ENCODE measurements around the gene SPOPL.

The SPOPL gene

DNA sequence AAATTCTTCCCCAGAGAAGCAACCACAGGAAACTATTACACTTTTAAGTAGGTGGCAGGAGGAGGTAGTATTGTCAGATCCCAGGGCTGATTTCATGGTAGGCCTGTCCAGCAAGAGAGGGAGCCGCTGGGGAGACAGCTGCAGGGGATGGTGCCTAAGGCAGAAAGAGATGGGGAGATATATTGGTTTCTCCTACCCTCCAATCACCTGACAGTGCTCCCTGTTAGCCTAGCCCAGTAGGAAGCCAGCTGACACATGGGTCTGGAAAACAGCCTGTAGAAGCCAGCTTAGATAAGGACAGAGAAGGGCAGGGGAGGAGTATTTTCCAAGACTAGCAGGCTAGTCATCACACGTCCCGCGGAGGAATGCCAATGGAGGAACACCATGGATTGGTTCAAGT, 8.2 kb upstream of the SPOPL start:
- no peak for DNase-seq (ENCODE audit: low read depth in 3 of 3, low spot score in 1 of 3)

DNA sequence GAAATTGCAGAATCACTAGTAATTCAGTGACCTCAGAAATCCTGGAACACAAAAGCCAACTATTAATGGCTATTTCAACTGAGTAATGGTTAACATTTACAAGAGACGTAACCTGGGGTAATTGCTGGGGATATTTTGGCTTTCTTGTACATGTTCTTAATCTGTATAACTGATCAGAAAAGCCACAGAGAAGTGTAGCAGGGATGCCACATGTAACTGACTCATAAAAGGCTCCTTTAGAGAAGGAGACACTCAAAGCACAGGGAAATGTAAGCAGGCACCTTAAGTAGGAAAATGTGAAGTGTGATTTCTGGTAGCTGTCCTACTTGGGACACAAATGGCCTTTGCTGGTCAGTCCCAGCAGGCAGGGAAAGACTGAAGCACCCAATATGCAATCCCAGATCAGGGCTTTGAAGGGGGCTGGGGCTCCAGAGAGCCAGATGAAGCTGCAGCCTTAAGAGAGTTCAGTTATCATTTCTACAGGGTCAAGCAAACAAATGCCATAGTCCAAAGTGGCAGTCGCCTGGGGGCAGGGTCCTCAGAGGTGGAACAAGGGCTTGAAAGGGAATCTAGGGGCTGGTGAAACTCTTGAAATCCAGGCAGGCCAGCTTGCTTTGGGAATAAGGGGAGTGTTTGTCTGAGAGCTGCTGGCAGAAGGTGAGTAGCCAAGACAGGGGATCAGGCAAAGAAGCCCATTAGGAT, 7.2 kb upstream of the SPOPL start:
- DNase-seq (ENCODE audit: low read depth in 3 of 3, low spot score in 1 of 3), result no peak

- DNase-seq (ENCODE audit: low read depth in 3 of 3, low spot score in 1 of 3), result no peak
Measured at GRCh38 chr2:138495384-138495783, 6.2 kb upstream of the SPOPL start.

DNA sequence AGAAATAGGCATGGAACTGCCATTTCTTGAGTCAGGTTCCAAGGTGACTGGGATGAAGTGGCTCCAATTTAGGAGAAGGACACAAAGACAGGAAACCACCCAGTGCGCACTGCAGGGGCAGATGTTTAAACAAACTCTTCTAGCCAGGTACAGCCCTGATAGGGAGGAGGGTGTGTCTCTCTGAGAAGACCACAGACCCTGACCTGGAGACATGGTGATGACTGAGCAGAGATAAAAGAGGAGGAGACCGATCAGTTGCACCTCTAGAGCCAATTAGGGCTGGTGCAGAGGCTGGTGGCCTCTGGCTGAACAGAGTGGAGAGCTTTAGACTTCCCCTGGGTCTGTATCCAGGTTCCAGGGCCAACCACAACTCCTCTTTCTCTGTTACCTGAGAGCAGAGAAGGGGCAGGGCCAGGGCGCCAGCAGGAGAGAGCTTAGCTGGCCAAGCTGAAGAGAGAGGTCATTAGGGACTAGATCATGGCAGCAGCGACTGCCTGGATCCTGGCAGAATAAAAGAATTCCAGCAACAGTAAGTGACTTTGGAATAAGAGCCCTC, 5.4 kb upstream of the SPOPL start:
- no peak for DNase-seq (ENCODE audit: low read depth in 3 of 3, low spot score in 1 of 3)

DNA sequence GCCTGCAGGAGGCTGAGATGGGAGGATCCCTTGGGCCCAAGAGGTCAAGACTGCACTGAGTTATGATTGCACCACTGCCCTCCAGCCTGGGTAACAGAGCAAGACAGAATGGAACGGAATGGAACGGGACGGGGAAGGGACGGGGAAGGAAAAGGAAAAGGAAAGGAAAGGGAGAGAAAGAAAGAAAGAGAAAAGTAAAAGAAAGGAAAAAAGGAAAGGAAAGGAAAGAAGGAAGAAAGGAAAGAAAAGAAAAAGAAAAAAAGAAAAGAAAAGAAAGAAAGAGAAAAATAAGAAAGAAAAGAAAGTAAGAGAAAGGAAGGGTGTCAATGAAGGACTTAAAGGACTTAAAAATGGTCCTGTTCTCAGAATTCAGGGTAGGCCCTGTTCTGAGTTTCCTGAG, 4.3 kb upstream of the SPOPL start:
- DNase-seq (ENCODE audit: low read depth in 3 of 3, low spot score in 1 of 3), result no peak

DNA sequence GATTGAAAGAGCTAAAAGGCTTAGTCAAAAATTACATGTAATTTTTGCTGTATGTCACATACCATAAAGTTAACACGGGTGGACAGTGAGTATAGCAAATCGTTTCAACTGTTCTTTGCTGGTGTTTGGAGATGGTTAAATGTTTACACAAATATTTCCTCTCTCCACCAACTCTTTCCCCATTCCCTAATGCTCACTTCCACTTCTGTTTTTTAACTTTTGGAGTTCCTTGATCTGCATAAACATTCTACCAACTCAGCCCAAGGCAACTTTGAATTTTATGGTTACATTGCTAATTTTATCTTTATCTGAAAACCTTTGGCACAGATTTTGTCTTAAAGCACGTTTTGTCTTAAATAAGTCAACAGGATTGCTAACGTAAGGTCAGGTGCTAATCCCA, 1.9 kb upstream of the SPOPL start:
- DNase-seq (ENCODE audit: low read depth in 3 of 3, low spot score in 1 of 3), result no peak

DNA sequence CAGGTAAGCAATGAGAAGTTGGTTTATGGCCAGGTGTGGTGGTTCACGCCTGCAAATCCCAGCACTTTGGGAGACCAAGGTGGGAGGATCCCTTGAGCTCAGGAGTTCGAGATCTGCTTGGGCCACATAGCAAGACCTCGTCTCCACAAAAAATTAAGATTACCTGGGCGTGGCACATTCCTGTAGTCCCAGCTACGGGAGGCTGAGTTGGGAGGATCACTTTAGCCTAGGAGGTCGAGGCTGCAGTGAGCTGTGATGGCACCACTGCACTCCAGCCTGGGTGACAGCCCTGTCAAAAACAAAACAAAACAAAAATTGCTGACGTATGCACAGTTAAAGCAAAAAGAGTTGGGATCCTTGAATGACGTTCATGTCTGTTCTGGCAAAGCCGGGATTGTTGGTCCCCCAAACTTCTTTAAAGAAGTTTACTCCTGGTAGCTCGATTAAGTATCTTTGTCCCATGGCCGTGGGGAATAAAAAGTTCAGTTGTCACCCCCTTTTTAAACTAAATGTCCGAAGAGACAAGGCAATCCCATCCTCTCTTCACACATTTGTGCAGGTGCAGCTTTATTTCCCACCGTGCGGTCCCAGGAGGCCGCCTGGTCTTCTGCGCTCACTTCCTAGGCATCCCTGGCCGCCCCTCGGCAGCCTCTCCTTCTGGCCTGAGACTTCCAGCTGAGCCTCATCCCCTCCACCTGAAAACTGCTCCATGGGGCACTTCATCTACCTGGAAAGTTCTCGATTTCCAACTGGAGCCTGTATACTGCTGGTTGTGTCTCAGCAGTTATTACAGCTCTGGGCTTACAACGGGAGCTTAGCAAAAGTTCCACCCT, 762 bp upstream of the SPOPL start:
- DNase-seq (ENCODE audit: low read depth in 3 of 3, low spot score in 1 of 3), result no peak

DNA sequence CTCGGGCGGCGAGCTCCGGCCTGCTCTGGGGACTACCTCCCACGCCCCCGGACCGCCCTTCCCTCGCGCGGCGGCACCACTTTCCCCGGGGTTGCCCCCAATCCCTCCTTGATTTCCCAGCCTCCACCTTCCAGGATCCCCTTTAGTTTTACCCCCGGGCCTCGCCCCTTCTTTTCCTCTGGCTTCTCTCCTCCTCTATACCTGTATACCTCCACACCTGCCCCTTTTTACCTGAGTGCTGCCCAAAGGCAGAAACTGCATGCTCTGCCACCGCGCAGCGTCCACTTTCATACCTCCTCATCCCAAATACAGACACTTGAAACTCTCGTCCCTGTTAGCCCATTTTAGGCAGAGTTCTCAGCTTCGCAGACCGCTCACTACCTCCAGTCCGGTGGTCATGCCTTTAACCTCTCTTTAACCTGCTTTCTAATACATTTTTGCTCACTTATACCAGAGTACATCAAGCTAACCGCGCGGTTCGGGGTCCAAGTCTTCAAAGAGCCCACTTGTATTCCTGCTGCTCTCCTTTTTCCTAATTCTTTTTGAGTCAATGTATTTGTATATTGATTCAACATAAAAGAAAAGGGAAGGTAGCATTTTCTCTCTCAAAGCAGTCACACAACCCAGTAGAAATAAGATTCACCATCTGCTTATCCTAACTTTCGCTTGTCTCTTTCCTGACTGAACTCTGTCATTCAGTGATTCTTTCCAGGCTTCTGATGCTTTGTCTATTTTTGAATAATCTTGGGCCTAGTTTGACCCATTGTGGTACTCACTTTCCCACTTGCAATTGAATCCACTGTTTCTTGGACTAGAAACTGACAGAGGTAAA, 901 bp downstream of the SPOPL start:
- DNase-seq (ENCODE audit: low read depth in 3 of 3, low spot score in 1 of 3), result no peak

- DNase-seq (ENCODE audit: low read depth in 3 of 3, low spot score in 1 of 3), result no peak
Measured at GRCh38 chr2:138503087-138503442, 1.5 kb downstream of the SPOPL start.

DNA sequence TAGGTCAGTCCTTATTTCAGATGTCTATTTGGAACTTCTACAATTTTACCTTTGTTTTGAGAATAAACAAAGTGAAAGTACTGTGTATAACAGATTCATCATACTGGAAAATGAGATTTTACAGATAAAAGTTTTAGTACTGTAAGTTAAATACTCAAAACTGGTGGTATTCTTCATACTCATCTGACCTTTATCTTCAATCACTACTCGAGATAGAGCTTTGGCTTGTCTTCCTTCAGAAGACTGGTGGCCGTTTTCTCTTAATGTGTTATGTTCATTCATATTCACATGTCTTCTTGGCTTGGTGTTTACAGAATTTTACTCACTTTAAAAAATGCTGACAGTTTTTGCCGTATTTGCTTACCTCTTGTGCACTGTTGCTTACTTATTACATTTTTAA, 2.1 kb downstream of the SPOPL start:
- no peak for DNase-seq (ENCODE audit: low read depth in 3 of 3, low spot score in 1 of 3)

DNA sequence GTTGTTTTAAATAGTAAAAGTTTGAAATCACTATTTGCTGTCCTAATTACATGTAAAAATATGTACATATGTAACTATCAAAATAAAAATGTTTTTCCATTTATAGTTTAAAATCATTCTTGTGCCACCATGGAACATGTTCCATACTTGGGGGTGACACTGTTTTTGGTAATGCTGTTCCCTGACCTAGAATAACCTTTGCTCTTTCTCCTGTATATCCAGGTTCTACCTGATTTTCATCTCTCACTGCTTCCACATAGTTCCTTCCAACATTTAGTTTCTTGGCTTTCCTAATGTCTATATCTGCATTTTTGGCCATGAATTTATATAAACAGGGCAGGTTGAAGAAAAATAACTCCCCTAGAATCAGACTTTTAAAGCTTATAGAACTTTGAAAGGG, 2.5 kb downstream of the SPOPL start:
- no peak for DNase-seq (ENCODE audit: low read depth in 3 of 3, low spot score in 1 of 3)

DNA sequence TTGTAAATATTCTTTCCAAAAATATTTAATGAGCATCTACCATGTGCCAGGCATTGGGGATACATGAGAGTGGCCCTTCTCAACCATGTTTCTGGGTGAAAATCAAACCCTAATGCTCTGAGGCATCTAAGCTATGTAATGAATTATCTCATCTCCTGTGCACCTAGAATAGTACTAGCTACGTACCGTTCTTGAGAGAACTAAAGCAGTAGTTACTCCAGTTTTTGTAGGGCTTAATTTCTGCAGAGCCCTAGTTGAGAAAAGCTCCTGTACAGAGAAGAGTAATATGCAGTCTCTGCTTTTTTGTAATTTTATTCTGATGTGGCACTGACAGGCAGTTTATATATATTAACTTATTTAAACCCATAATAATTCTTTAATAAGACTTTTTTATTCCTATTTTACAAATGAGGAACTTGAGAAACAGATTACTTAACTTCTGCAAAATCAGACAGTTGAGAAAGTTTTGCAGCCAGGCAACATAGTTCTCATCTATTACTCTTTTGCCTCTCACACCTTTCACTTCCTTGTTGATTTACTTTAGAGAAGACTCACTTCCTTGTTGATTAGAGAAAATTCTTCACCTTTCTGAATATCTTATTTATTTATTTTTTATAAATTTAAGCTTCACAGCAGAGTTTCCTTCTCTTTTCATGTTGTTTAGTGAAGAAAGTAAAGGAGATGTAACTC, 3.1 kb downstream of the SPOPL start:
- DNase-seq (ENCODE audit: low read depth in 3 of 3, low spot score in 1 of 3), result no peak

DNA sequence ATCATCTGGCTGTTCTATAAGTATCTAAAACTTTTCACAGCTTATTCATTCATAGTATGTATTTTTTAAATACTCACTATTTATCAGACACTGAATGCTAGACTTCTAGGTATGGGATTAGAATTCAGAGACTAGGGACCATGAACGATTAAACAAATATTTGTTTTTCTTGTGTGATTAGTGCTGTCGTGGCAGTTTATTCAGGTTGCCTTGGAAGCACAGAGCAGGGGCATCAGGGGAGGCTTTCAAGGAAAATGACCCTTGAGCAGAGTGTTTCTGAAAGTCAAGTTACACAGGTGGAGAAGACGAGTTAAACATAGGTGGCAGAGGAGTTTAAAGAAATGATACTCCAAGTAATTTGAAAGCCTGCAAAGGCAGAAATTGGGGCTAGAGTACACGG, 5.7 kb downstream of the SPOPL start:
- DNase-seq (ENCODE audit: low read depth in 3 of 3, low spot score in 1 of 3), result no peak

DNA sequence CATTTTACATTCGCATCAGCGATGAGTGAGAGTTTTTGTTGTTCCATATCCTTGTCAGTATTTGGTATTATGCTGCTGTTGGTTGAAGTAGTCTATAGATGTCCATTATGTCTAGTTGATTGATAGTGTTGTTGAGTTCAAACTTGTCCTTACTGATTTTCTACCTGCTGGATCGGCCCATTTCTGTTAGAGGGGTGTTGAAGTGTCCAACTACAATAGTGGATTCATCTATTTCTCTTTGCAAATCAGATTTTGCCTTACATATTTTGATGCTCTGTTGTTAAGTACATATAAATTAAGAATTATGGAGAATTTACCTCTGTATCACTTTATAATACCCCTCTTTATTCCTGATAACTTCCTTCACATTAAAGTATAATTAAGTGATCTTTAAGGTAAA, 8.7 kb downstream of the SPOPL start:
- no peak for DNase-seq (ENCODE audit: low read depth in 3 of 3, low spot score in 1 of 3)

DNA sequence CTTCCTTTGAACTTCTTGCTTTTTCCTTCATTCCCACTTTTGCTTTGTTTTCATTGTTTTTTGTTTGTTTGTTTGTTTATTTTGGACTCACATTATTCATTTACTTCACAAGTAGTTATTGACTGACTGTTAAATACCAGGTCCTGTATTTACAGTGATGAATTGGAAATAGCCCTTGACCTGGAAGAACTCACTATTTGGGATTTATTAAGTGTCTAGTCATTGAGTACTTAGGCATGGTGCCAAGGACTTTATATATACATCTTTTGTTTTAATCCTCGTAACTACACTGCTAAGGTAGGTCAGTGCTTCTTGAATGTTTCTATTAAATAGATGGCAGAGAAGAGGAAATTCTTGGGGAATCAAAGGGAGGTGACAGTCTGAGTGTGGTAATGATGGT, 11.1 kb downstream of the SPOPL start:
- no peak for DNase-seq (ENCODE audit: low read depth in 3 of 3, low spot score in 1 of 3)

DNA sequence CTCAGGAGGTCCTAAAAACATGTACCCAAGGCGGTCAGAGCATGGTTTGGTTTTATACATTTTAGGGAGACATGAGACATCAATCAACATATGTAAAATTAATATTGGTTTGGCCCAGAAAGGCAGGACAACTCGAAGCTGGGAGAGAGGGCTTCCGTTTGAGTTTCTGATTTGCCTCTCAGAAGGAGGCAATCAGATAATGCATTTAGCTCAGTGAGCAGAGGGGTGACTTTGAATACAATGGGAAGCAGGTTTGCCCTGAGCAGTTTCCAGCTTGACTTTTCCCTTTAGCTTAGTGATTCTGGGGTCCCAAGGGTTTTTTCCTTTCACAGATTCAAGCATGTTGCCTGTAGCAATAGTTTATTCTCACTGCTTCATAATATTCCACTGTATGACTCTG, 12.6 kb downstream of the SPOPL start:
- no peak for DNase-seq (ENCODE audit: low read depth in 3 of 3, low spot score in 1 of 3)

GRCh38 chr2:138515092-138515491, 13.5 kb downstream of the SPOPL start:
- DNase-seq (ENCODE audit: low read depth in 3 of 3, low spot score in 1 of 3), result no peak

DNA sequence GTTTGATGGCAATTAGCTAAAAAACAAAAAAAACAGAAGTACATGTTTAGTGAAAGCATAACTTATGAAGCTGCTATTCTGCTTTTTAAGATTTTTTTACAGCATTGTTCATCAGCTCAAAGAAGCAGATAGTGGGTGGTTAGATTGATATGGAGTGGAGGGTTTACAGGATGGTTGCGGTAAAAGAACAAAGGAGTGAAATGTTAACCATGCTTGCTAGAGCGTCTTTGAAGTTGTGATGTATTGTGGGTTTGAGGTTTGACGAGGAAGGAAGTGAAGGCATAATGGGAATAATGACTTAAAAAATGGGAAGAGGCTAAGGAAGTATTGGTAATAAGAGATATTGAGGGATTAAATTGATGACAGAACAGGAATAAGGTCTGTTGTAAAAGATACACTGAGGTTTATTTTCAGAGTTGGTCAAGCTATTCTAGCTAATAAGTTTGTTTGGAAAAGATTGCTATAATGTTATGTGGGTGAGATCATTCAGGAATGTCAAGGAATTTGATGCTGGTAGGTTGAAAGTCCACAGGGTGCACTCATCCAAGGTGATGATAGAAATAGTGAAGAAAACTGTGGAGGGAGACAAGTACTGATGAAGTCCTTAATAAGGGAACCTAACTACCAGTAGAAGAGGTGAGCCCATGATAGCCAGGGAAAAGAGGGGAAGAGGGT, 14.6 kb downstream of the SPOPL start:
- DNase-seq (ENCODE audit: low read depth in 3 of 3, low spot score in 1 of 3), result no peak

- no peak for DNase-seq (ENCODE audit: low read depth in 3 of 3, low spot score in 1 of 3)
Measured at GRCh38 chr2:138518860-138519259, 17.3 kb downstream of the SPOPL start.

- no peak for DNase-seq (ENCODE audit: low read depth in 3 of 3, low spot score in 1 of 3)
Measured at GRCh38 chr2:138521821-138522220, 20.3 kb downstream of the SPOPL start.

GRCh38 chr2:138522556-138522955, 21.0 kb downstream of the SPOPL start:
- no peak for DNase-seq (ENCODE audit: low read depth in 3 of 3, low spot score in 1 of 3)

All from stimulated activated CD4-positive, alpha-beta T cell treated with anti-CD3 and anti-CD28 coated beads, TNF-alpha, amount 100 ng/mL, for 1 hour (primary cell).